Endometrial microvascular endothelial cells (primary cell): ENCODE measurements around the gene PLA2G6. TPM values are rescaled to one million over a fixed set of nuclear protein-coding genes. Genes with fewer than 3 reads are reported as not detected.

ENCODE experiments used
- in situ Hi-C: cut with HindIII; loops from 2 replicates; pipeline ENCODE4 v1.10.0; 2017; ENCODE audit warnings: low sequenced_read_pairs, low pct_unique_long_range_greater_than_20kb; ENCODE audit errors: inconsistent ontology term
- total RNA-seq: library from RNA; depleted of rRNA; stranded (reverse); fragments of >200 nt; gene quantifications from one replicate; pipeline ENCODE4 v1.2.3, GENCODE V29; 2015; ENCODE audit errors: inconsistent ontology term

The PLA2G6 gene
- total RNA-seq, 1 donor from 2014 or later = 1.6 TPM

GRCh38 chr22:38144025-38144405 is 37.6 kb downstream of the PLA2G6 start:
- in situ Hi-C loops = no loop called here

GRCh38 chr22:38142606-38143005 is 39.0 kb downstream of the PLA2G6 start:
- in situ Hi-C loops = no loop called here

- in situ Hi-C loops = no loop called here
Observed at GRCh38 chr22:38141217-38141973, 40.2 kb downstream of the PLA2G6 start.

GRCh38 chr22:38139901-38140300 is 41.7 kb downstream of the PLA2G6 start:
- in situ Hi-C loops = no loop called here

GRCh38 chr22:38138961-38139360 is 42.7 kb downstream of the PLA2G6 start:
- in situ Hi-C loops = no loop called here

- in situ Hi-C loops = no loop called here
Observed at GRCh38 chr22:38137876-38138687, 43.5 kb downstream of the PLA2G6 start.

- in situ Hi-C loops = no loop called here
Observed at GRCh38 chr22:38136607-38137006, 45.0 kb downstream of the PLA2G6 start.

GRCh38 chr22:38135133-38135706 is 46.4 kb downstream of the PLA2G6 start:
- in situ Hi-C loops = no loop called here

- in situ Hi-C loops = no loop called here
Observed at GRCh38 chr22:38133331-38133730, 48.3 kb downstream of the PLA2G6 start.

- in situ Hi-C loops = no loop called here
Observed at GRCh38 chr22:38132794-38133193, 48.8 kb downstream of the PLA2G6 start.

- in situ Hi-C loops = no loop called here
Observed at GRCh38 chr22:38132136-38132535, 49.5 kb downstream of the PLA2G6 start.

- in situ Hi-C loops = no loop called here
Observed at GRCh38 chr22:38131399-38131798, 50.2 kb downstream of the PLA2G6 start.

GRCh38 chr22:38129856-38130255 is 51.8 kb downstream of the PLA2G6 start:
- in situ Hi-C loops = no loop called here

GRCh38 chr22:38129021-38129420 is 52.6 kb downstream of the PLA2G6 start:
- in situ Hi-C loops = no loop called here

- in situ Hi-C loops = no loop called here
Observed at GRCh38 chr22:38127869-38128268, 53.8 kb downstream of the PLA2G6 start.

GRCh38 chr22:38126928-38127668 is 54.5 kb downstream of the PLA2G6 start:
- in situ Hi-C loops = no loop called here

GRCh38 chr22:38125751-38126201 is 55.9 kb downstream of the PLA2G6 start:
- in situ Hi-C loops = no loop called here

GRCh38 chr22:38125038-38125610 is 56.5 kb downstream of the PLA2G6 start:
- in situ Hi-C loops = no loop called here
